NCI-H2107 treated with DMSO at 0.1 percent for 48 hours (cell line): ENCODE measurements around the gene ST3GAL5.
"Not testable (repeated sequence)": the region's sequence is repeated elsewhere in the genome, so short reads cannot be mapped to it uniquely, and the experiment has no call there.

Experiments
- DNase-seq: peaks from one replicate; lab custom pipeline; 2025; ENCODE audit not compliant: unreplicated experiment; lab: John Stamatoyannopoulos, UW

Gene ST3GAL5

DNA sequence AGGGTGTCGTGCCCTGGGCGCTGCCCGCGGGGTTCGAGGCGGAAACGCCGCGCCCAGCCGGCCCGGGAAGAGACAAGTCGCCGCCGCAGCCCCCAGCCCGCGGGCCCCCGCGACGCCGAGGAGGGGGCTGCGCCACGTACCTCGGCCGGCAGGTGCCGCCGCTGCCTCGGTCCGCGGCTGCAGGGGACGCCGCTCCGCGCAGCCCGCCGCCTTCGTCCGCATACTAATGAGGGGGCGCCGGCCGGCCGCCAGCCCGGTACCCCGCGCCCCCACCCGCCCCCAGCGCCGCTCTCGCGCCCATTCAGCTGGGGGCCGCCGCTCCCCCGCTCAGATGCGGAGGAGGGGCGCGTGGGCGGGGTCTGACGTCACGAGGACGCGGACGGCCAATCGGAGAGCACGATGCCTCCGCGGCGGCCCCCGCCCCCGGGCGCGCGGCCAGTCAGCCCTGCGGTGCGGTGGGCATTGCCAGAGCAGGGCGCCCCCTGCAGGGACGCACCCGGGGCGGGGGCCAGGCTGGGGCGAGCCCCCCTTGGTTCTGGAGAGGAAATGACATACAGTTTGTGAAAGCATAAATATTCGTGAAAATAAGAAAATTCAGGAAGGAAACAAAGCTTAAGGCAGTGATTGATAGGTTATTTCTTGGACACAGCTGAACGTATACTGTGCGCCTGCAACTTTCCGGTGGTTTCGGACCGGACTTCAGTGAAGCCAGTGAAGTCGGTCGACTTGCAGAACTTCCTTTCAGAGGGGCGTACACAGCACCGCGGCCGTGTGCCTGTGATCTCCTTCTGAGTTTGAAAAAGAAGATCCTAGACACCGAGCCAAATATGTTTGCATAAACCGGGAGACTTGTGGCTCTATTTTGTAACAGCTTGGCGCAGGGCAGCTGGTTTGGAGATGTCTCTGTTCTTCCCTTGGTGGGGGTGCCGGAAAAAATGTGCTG lies at the start of gene ST3GAL5:
ST3GAL5 (minus strand) TSS at position 307 of the 943 bp plus-strand sequence; CDS start at position 222, 85 bp downstream.
- DNase-seq: peak; percentile 46

DNA sequence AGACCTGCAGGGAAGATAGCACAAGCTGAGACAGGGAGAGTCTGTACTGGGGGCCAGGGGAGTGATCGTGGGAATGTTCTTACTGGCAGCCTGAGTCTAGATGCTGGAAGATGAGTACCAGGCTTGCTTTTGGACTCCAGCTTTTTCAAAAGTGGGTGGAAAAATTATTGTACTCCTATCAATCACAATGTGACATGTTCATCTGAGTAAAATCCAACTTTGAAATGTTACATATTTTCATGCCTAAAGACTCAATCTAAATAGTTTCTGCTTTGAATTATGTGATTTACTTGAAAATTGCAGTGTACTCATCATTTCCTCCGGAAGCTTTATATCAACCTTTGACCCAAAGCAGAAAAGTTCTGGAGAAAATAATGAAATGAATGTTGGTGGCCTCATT lies 49.7 kb upstream of the ST3GAL5 start:
- DNase-seq: no peak

DNA sequence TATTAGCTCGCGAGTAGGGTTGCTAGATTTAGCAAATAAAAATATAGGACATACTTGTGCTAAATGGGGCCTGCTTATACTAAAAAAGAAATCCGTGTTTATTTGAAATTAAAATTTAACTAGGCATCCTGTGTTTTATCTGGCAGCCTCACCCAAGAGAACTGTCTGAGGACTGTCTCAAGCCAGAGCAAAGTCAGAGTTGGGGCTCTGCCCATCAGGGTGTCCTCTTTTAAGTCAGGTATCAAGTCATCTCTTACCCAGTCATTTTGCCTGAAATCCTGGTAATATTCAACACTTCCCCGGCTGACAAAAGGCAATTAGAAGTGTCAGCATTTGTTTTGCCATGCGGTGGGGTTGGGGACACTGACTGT lies 48.3 kb upstream of the ST3GAL5 start:
- no peak for DNase-seq

DNA sequence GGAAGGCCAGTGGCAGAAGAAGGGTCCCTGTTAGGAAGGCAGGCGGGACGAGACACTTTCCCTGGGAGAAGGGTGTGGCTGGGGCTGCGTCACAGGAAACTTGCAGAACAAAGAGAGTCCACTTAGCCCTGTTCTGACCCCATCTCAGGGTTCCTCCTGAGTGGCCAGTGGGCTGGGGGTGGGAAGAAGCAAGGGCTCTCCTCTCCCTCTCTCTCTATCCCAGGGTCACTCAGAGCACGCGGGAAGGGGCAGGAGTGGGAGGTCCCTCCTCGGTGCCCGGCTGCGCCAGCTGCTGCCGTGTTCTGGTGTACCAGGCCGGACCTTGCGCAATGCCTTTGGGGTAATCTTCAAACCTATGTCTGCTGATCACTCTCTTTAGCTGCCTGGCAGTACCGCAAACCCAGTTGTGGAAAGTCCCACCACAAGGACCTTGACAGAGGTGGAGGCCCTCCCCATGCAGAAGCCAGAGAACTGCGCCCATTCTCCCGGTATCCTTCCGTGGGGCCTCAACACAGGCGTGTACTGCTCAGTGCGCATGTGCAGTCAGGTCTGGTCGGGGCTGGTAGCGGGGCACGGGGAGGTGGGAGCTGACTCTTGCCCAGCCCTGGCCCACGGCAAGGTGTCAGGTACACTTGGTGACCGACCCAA lies 47.8 kb upstream of the ST3GAL5 start:
- no peak for DNase-seq

DNA sequence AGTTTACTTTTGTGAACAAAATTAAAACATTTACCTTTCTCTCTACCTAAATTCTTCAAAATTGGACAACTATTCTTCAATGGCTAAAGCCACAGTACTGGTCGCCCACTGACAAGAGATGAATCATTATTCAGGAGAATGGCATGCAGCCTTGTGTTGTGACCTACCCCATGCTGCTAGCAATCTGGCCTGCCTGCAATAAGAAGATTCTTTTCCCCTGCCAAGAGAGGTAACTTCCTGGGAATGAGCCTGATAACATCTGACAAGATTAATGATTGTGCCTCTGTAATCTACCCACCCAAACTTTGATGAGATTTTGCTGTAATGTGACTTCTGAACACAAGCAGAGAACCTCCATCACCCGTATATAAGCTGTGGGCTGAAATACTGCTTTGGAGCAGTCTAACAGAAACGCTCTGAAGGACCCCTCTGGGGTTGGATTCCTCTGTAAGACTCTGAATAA lies 47.0 kb upstream of the ST3GAL5 start:
- no peak for DNase-seq

DNA sequence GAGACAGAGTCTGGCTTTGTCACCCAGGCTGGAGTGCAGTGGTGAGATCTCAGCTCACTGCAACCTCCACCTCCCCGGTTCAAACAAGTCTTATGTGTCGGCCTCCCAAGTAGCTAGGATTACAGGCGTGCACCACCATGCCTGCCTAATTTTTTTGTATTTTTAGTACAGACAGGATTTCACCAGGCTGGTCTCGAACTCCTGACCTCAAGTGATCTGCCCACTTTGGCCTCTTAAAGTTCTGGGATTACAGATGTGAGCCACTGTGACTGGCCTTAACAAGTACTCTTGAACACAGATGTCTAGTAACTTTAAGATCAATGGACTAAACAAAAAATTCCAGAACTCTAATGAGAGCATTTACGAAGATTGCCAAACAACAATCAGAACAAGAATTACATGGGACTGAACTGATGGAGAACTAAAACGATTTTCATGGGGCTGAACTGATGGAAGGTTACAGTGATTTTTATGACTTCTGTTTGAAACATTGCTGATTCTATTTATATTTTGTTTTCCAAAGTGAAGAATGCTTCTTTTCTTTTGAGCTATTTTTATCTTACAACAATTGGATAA lies 46.5 kb upstream of the ST3GAL5 start:
- no peak for DNase-seq

DNA sequence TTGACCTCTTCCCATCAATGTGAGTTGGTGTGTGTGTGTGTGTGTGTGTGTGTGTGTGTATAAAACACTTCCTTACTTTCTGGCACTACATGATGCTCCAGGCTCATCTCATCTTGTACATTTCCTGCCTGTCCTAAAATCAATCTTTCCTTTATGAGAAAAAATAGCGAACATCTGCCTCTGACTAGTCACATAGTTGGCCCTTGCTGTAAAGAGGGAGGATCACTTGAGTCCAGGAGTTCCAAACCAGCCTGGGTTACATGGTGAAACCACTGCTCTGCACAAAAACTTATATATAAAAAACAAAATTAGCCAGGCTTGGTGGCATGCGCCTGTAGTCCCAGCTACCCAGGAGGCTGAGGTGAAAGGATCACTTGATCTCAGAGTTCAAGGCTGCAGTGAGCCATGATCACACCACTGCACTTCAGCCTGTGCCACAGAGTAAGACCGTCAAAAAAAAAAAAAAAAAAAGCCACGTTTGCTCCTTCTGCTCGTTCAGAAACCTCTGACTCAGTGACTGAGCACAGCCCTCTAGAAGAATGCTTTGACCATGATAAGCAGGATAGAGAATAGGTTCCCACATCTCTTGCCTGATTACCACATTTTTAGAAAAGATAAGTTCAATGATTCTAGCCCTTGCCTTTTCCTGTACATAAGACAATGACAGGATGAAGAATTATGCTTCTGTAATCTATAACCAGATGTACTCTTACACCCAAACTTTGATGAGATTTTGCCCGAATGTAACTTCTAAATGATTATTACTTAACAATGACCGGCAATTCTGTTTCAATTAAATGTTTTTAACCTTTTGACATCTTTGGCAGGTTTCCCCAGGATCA lies 45.2 kb upstream of the ST3GAL5 start:
- DNase-seq: no peak

DNA sequence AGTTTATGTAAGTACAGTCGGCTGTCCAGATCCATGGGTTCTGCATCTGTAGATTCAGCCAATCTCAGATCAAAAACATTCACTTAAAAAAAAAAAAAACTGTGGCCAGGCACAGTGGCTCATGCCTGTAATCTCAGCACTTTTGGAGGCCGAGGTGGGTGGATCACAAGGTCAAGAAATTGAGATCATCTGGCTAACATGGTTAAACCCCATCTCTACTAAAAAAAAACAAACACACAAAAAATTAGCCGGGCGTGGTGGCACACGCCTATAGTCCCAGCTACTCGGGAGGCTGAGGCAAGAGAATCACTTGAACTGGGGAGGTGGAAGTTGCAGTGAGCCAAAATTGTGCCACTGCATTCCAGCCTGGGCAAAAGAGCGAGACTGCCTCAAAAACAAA lies 42.4 kb upstream of the ST3GAL5 start:
- not testable (repeated sequence) for DNase-seq

DNA sequence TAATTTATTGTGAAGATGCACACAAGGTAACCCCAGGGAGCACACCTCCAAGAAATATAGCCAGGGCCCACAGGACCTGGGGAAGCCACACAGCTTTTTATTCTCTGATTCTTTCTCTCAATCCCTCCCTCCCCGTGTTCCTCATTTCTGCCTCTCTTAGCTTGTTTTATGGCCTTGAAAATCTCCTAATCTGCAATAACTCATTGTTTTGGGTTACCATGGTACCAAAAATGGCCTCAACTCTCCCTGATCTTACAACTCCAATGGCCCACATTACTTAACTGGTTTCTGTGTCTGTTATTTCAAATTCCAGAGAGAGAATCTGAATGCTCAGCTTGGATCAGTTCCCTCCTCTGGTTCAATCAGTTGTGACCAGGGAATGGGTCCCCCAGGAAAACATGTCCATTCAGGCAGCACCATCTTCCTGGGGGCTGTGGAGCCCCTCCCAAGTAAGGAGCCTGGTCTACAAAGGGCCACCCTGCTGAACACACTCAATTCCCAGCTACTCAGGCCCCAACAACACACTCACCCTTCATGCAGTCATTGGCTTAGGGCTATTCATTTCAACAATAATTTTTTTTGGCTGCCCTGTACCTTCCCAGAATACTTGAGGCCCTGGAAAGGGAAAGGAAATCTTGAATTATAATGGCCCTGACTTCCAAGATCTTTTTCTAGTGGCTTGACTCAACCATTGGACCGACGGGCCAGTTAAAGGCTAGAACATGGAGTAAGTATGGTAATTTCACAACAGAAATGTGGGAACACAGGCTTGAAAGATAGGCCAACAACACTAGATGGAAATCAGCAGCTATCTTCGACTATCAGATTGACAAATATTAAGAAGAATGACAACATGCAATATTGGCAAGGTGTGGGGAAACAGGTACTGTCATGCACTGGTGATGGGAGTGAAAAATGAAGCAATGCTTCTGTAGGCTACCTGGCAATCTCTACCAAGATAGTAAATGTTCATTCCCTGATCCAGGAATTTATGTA lies 41.6 kb upstream of the ST3GAL5 start:
- no peak for DNase-seq

DNA sequence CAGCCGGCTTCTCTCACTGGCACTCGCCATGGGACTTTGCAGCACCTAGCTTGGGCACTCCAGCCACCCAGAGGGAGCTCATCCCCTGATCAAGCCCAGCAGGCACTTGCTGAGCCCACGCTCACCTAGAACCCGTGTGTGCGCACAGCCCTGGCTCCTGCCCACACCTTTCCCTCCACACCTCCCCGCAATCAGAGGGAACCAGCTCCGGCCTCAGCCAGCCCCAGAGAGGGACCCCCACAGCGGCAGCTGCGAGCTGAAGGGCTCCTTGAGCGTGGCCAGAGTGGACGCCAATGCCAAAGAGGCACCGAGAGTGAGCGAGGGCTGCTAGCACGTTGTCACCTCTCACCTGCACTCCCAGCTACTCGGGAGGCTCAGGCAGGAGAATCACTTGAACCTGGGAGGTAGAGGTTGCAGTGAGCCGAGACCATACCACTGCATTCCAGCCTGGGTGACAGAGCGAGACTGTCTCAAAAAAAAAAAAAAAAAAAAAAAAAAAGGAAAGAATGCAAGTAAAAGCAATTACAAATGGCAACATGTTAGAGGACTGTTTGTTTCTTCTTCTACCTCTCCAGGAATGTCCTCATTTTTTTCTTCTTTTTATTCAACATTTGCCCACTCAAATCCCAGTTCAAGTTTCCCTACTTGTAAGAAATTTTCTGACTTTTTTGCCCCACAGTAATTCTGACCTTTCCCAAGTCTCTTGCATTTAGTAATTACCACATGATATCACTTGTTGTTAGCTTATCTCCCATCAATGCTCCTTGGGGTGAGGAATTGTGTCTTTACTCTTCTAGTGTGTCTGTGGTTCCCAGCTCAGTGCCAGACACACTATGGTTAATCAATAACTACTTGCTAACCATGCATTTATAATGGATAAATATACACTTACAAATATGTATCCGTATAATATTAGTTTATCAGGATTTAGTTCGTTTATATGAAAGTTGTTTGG lies 40.6 kb upstream of the ST3GAL5 start:
- DNase-seq: no peak

DNA sequence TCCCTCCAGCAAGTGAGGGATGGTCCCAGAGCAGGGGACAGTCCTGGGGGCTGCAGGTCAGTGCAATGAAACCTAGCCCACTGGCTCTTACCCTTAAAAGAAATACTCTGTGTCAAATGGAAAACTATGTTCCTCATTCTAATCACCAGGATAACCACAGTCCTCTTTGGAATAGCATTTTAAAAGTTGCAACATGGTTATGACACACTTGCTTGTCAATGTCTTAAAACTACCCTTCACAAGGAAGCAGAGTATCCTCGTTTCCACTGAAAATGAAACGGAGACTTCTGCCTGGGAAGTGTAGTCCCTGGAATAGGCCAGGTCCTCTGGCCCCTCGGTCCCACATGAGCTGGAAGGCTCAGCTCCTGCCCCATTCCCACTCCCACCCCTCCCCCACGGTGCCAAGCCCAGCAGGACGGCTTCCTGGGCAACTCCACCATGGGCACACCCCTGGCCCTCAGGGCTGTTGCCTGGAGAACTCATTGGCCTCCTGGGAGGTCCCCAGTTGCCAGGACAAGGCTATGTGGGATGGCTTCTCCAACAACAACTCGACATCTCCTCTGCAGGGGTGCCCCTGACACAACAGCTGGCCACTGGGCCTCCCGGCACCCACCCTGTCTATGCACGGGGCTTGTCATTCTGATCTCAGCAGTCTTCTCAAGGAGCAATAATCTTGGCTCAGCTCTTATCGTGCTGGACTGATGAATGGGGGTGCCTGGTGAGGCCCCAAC lies 38.3 kb upstream of the ST3GAL5 start:
- no peak for DNase-seq

DNA sequence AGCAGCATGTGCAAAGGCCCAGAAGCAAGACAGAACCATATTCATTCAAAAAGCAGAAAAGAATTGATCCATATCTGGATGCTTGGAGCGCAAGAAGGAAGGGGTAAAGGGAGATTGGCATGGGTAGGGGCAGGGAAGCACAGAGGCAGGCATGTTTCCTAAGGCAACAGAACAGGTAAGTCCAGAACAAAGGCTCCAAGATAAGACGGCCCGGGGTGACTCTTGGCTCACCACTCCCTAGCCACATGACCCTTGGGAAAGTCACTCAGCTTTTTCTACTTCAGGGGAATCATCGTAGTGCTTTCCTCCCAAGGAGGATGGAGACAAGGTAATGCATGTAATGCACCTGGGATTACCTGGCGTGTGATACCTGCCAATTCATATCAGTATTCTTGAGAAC lies 37.7 kb upstream of the ST3GAL5 start:
- no peak for DNase-seq

DNA sequence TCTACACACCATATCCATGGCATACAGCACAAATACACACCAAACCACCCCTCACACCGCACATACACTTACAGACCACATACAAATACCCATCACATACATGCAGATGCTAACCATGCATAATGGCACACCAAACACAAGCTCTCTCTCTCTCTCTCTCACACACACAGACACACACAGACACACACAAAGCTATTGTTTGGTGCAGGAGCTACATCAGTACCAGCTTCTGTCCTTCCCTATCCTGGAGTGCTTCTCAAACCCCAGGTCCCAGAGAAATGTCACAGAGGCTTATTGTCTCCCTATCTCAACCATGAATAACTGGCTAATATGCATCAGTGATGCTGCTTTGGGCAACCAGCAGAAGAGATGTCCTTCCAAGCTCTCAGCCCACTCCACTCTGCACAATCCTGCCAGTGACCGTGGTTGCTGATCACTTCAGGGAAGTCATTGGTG lies 36.5 kb upstream of the ST3GAL5 start:
- DNase-seq: no peak

DNA sequence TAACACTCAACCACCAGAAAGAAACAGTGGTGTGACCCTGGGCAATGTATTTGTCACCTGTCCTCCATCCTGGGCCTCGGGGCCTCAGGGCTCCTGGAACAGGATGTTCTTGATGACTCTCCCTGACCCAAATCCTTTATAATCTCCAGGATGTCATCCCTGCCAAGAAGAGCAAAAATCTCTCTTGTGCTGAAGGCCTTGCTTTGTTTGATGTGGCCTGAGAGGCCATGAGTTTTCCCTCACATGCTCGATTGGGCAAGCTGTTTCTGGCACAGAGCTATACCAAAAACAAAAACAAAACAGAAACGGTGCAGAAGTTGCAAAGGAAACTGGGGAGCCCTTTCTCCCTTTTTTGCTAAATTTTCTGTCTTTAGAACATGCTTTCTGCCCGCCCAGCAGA lies 35.7 kb upstream of the ST3GAL5 start:
- no peak for DNase-seq

DNA sequence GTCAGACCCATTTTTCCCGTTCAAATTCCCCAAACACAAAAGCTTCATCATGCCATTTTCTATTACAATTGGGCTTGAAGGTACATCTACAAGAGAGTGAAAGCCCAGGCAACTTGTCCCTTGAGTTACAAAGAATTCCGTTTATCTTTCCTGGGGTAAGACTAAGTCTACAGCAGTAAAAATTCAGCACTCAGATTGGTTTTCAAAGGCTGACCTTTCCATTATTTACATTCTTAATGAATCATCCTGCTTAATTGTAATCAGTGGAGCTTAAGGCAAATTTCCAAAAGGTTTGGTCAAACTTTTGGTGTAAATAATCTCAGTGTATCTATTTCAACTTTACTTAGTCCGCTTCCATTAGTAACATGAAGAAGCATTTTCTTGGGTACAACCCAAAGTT lies 33.4 kb upstream of the ST3GAL5 start:
- DNase-seq: no peak

DNA sequence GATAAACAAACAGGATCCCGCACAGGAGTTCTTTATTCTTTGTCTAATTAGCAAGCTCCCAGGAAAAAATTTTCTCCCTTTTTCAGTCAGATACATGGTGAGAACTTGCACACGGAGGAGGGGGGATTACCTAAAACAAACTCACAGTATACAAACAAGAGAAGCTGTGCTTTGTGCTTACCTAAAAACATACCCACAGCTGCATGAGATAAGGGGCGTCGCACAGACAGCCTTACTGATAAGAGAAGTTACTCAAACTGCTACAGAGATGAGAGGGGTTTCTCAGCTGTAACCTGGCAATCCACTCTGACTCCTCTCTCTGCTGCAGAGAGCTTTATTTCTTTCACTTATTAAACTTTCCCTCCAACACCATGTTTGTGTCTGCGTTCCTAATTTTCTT lies 32.9 kb upstream of the ST3GAL5 start:
- DNase-seq: no peak

DNA sequence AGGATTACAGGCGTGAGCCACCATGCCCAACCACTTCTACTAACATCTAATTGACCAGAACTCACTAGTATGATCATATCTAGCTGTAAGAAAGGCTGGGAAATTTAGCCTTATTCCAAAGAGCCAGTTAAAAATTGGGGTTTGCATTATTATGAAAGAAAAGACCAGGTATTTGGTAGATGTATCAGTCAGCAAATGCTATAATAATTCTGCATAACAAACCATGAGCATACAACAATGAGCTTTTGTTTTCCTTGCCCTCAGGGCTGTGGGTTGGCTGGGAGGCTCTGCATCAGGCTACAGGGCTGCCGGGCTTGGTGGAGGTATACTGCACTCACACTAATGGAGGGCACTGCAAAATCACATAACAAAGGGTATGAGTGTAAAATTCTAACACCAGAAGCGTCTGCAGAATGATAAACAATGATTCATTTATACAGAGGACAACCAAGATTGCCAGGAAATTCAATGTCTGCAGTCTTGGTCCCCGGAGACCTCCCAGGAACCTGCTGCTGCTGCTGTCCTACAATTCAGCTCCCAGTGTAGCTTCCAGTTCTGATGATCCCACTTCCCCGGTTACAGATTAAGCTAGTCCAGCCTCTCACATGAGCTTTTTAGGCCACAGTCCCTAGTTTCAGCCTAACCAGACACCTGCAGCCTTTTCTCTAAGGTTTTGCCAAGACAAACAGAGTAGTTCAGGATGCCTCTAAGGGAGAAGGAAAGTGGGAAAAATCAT lies 32.2 kb upstream of the ST3GAL5 start:
- no peak for DNase-seq
